Measurements from ENCODE around the gene ZNF354B.

DNA sequence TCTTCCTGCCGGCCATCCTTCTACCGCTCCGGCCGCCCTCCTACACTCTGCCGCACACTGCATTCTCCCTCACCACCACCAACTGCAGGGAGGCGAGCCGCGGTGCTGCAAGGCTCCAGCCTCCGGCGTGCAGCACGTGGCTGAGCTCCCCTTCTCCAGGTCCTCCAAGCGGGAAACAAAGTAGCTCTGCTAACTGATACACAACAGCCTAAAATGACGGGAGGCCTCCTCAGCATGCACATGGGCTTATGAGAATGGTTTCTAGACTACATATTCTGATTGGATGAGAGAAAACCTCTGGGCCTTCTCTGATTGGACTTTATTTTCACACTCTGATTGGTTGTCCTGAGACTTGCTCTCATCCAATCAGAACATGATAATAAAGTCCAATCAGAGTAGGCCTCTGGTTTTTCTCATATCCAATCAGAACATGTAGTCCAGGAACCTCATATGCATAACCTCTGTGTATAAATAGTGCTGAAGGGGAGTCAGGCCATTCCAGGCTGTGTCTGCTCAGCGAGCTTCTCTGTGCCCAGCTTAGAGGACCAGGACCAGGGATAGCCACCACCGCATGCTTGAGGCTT is 27.0 kb upstream of the ZNF354B start:
- TF ChIP-seq, protein P1, sequence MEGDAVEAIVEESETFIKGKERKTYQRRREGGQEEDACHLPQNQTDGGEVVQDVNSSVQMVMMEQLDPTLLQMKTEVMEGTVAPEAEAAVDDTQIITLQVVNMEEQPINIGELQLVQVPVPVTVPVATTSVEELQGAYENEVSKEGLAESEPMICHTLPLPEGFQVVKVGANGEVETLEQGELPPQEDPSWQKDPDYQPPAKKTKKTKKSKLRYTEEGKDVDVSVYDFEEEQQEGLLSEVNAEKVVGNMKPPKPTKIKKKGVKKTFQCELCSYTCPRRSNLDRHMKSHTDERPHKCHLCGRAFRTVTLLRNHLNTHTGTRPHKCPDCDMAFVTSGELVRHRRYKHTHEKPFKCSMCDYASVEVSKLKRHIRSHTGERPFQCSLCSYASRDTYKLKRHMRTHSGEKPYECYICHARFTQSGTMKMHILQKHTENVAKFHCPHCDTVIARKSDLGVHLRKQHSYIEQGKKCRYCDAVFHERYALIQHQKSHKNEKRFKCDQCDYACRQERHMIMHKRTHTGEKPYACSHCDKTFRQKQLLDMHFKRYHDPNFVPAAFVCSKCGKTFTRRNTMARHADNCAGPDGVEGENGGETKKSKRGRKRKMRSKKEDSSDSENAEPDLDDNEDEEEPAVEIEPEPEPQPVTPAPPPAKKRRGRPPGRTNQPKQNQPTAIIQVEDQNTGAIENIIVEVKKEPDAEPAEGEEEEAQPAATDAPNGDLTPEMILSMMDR (conservative IDR thresholded peaks at IDR 0.05 in 1 of 2, IDR thresholded peaks at IDR 0.05 in 1 of 2; ENCODE audit: extremely low read depth in 1 of 2, insufficient read depth in 1 of 2, low read depth in 1 of 2, low read length in 2 of 2), result no peak
- TF ChIP-seq EZH2 (IDR thresholded peaks at IDR 0.05; ENCODE audit: borderline replicate concordance, low read length), result no peak

Measured in mammary epithelial cell (primary cell).